HG02852 (cell line): ENCODE data around the gene ANKS3.

Source experiments
- ATAC-seq: cut with Tn5 transposase; IDR thresholded peaks from one replicate; pipeline ENCODE4 v1.9.1; 2021; ENCODE audit warnings: mild to moderate bottlenecking, moderate library complexity; ENCODE audit not compliant: unreplicated experiment

Gene ANKS3

GRCh38 chr16:4674926-4675530 lies 59.0 kb downstream of the ANKS3 start:
- no peak for ATAC-seq

GRCh38 chr16:4673387-4674046 lies 60.6 kb downstream of the ANKS3 start:
- no peak for ATAC-seq

- no peak for ATAC-seq
Observed at GRCh38 chr16:4668313-4668960, 65.6 kb downstream of the ANKS3 start.

- no peak for ATAC-seq
Observed at GRCh38 chr16:4667203-4667963, 66.7 kb downstream of the ANKS3 start.

- ATAC-seq = no peak
Observed at GRCh38 chr16:4666537-4667202, 67.4 kb downstream of the ANKS3 start.

GRCh38 chr16:4664538-4665418 lies 69.3 kb downstream of the ANKS3 start:
- no peak for ATAC-seq

- ATAC-seq = no peak
Observed at GRCh38 chr16:4663777-4664465, 70.2 kb downstream of the ANKS3 start.

GRCh38 chr16:4663465-4663776 lies 70.7 kb downstream of the ANKS3 start:
- no peak for ATAC-seq

GRCh38 chr16:4661661-4662060 lies 72.4 kb downstream of the ANKS3 start:
- ATAC-seq = no peak

GRCh38 chr16:4660454-4661007 lies 73.5 kb downstream of the ANKS3 start:
- ATAC-seq = peak; percentile 64

- no peak for ATAC-seq
Observed at GRCh38 chr16:4659363-4660353, 74.4 kb downstream of the ANKS3 start.

GRCh38 chr16:4656695-4657686 lies 77.1 kb downstream of the ANKS3 start:
- ATAC-seq = no peak

GRCh38 chr16:4656221-4656620 lies 77.8 kb downstream of the ANKS3 start:
- no peak for ATAC-seq

- ATAC-seq = no peak
Observed at GRCh38 chr16:4655801-4656200, 78.3 kb downstream of the ANKS3 start.

- no peak for ATAC-seq
Observed at GRCh38 chr16:4654964-4655590, 79.0 kb downstream of the ANKS3 start.
